ENCODE measurements around the gene TAP1.
"Not testable (repeated sequence)": the region's sequence is repeated elsewhere in the genome, so short reads cannot be mapped to it uniquely, and the experiment has no call there.

The TAP1 gene

GRCh38 chr6:32888576-32888975 is 35.1 kb upstream of the TAP1 start:
- no peak overlapping the region for H3K4me3 ChIP-seq (replicated peaks in 1 of 2; ENCODE audit: low read depth in 2 of 2, low read length in 2 of 2)
- no peak for TF ChIP-seq CTCF (IDR thresholded peaks at IDR 0.05; ENCODE audit: low read depth, low read length)
- no peak for DNase-seq (ENCODE audit: low read depth in 2 of 2)

- no peak overlapping the region for H3K4me3 ChIP-seq (replicated peaks in 1 of 2; ENCODE audit: low read depth in 2 of 2, low read length in 2 of 2)
- TF ChIP-seq CTCF (IDR thresholded peaks at IDR 0.05; ENCODE audit: low read depth, low read length): no peak
- DNase-seq (ENCODE audit: low read depth in 2 of 2): no peak
These were observed 34.1 kb upstream of the TAP1 start for GRCh38 chr6:32887616-32888015.

GRCh38 chr6:32886681-32887383 is 33.3 kb upstream of the TAP1 start:
- DNase-seq (ENCODE audit: low read depth in 2 of 2): peak; percentile 77 to 94
- no peak for TF ChIP-seq CTCF (IDR thresholded peaks at IDR 0.05; ENCODE audit: low read depth, low read length)
- H3K4me3 ChIP-seq (replicated peaks in 1 of 2; ENCODE audit: low read depth in 2 of 2, low read length in 2 of 2): no peak overlapping the region

- no peak overlapping the region for H3K4me3 ChIP-seq (replicated peaks in 1 of 2; ENCODE audit: low read depth in 2 of 2, low read length in 2 of 2)
- TF ChIP-seq CTCF (IDR thresholded peaks at IDR 0.05; ENCODE audit: low read depth, low read length): peak; percentile 41
- peak; percentile 86 to 91 for DNase-seq (ENCODE audit: low read depth in 2 of 2)
These were observed 32.3 kb upstream of the TAP1 start for GRCh38 chr6:32885698-32886286.

- peak; percentile 87 to 94 for DNase-seq (ENCODE audit: low read depth in 2 of 2)
- TF ChIP-seq CTCF (IDR thresholded peaks at IDR 0.05; ENCODE audit: low read depth, low read length): no peak
- no peak overlapping the region for H3K4me3 ChIP-seq (replicated peaks in 1 of 2; ENCODE audit: low read depth in 2 of 2, low read length in 2 of 2)
These were observed 30.3 kb upstream of the TAP1 start for GRCh38 chr6:32883789-32884188.

- no peak overlapping the region for H3K4me3 ChIP-seq (replicated peaks in 1 of 2; ENCODE audit: low read depth in 2 of 2, low read length in 2 of 2)
- peak; percentile 16 to 85 for DNase-seq (ENCODE audit: low read depth in 2 of 2)
- TF ChIP-seq CTCF (IDR thresholded peaks at IDR 0.05; ENCODE audit: low read depth, low read length): no peak
These were observed 29.4 kb upstream of the TAP1 start for GRCh38 chr6:32882879-32883250.

GRCh38 chr6:32880962-32881361 is 27.5 kb upstream of the TAP1 start:
- not testable (repeated sequence) for H3K4me3 ChIP-seq (replicated peaks in 1 of 2; ENCODE audit: low read depth in 2 of 2, low read length in 2 of 2); DNase-seq (ENCODE audit: low read depth in 2 of 2)
